Osteocyte (in vitro differentiated cells): ENCODE data around the gene BMP7. TPM values are rescaled to one million over a fixed set of nuclear protein-coding genes. Genes with fewer than 3 reads are reported as not detected.

Source experiments
- DNase-seq: peaks from one replicate; pipeline ENCODE4 v3.0.0; 2021; ENCODE audit warnings: mixed read lengths; ENCODE audit not compliant: unreplicated experiment; ENCODE audit errors: extremely low spot score
- H3K27ac Mint-ChIP-seq: one replicate; pipeline ENCODE4 v1.8.0; 2021; ENCODE audit warnings: mild to moderate bottlenecking, mixed read lengths; ENCODE audit not compliant: unreplicated experiment
- H3K27me3 Mint-ChIP-seq: one replicate; pipeline ENCODE4 v1.8.0; 2021; ENCODE audit warnings: mixed read lengths; ENCODE audit not compliant: unreplicated experiment
- H3K36me3 Mint-ChIP-seq: one replicate; pipeline ENCODE4 v1.8.0; 2021; ENCODE audit warnings: mixed read lengths; ENCODE audit not compliant: unreplicated experiment
- H3K4me1 Mint-ChIP-seq: one replicate; pipeline ENCODE4 v1.8.0; 2021; ENCODE audit warnings: mixed read lengths; ENCODE audit not compliant: unreplicated experiment
- H3K4me3 Mint-ChIP-seq: one replicate; pipeline ENCODE4 v1.8.0; 2021; ENCODE audit warnings: mild to moderate bottlenecking, moderate library complexity, mixed read lengths; ENCODE audit not compliant: unreplicated experiment
- H3K9me3 Mint-ChIP-seq: one replicate; pipeline ENCODE4 v1.8.0; 2021; ENCODE audit warnings: mixed read lengths; ENCODE audit not compliant: unreplicated experiment
- CTCF ChIP-seq: fragments of 200-600 bp; sonication (generic); IDR thresholded peaks from 2 replicates; pipeline ENCODE4 v1.5.0; 2021; ENCODE audit warnings: antibody characterized with exemption, mild to moderate bottlenecking, moderate library complexity
- total RNA-seq: library from RNA; stranded (reverse); gene quantifications from 2 replicates; pipeline ENCODE4 v1.2.1, GENCODE V29; 2021

The BMP7 gene
- total RNA-seq, 1 donor from 2014 or later = not detected

GRCh38 chr20:57169162-57169561 is 97.3 kb downstream of the BMP7 start:
- Mint-ChIP-seq H3K4me3 (no peak overlapping the region), H3K36me3 (no peaks in the 10 kb centered on the region), H3K4me1 (no peaks in the 10 kb centered on the region), H3K27me3 (peaks cover 9% of the 10 kb centered on the region), H3K9me3 (no peaks in the 10 kb centered on the region), H3K27ac (no peak overlapping the region)
- no peak for DNase-seq
- TF ChIP-seq CTCF = no peak

GRCh38 chr20:57167971-57168701 is 98.3 kb downstream of the BMP7 start:
- H3K9me3 Mint-ChIP-seq = no peaks in the 10 kb centered on the region
- peaks cover 9% of the 10 kb centered on the region for H3K27me3 Mint-ChIP-seq
- no peaks in the 10 kb centered on the region for H3K36me3 Mint-ChIP-seq
- TF ChIP-seq CTCF = no peak
- no peak overlapping the region for H3K4me3 Mint-ChIP-seq
- no peak overlapping the region for H3K27ac Mint-ChIP-seq
- no peak for DNase-seq
- H3K4me1 Mint-ChIP-seq = no peaks in the 10 kb centered on the region

- no peak for TF ChIP-seq CTCF
- DNase-seq = no peak
- H3K27ac Mint-ChIP-seq = no peak overlapping the region
These were observed 99.2 kb downstream of the BMP7 start for GRCh38 chr20:57167292-57167655.

GRCh38 chr20:57166568-57167291 is 99.7 kb downstream of the BMP7 start:
- peaks cover 9% of the 10 kb centered on the region for H3K27me3 Mint-ChIP-seq
- no peak overlapping the region for H3K27ac Mint-ChIP-seq
- H3K9me3 Mint-ChIP-seq = no peaks in the 10 kb centered on the region
- no peak for TF ChIP-seq CTCF
- no peaks in the 10 kb centered on the region for H3K4me1 Mint-ChIP-seq
- no peaks in the 10 kb centered on the region for H3K36me3 Mint-ChIP-seq
- no peak overlapping the region for H3K4me3 Mint-ChIP-seq
- no peak for DNase-seq

More at GRCh38 chr20:57167292-57167655, 99.2 kb downstream of the BMP7 start:
- Mint-ChIP-seq H3K4me3 (no peak overlapping the region), H3K27me3 (peaks cover 9% of the 10 kb centered on the region), H3K4me1 (no peaks in the 10 kb centered on the region), H3K36me3 (no peaks in the 10 kb centered on the region), H3K9me3 (no peaks in the 10 kb centered on the region)

- H3K4me3 Mint-ChIP-seq = no peak overlapping the region
- H3K4me1 Mint-ChIP-seq = no peaks in the 10 kb centered on the region
- no peak overlapping the region for H3K27ac Mint-ChIP-seq
- H3K36me3 Mint-ChIP-seq = no peaks in the 10 kb centered on the region
- H3K9me3 Mint-ChIP-seq = no peaks in the 10 kb centered on the region
- TF ChIP-seq CTCF = no peak
- H3K27me3 Mint-ChIP-seq = peaks cover 9% of the 10 kb centered on the region
- DNase-seq = no peak
These were observed 100.9 kb downstream of the BMP7 start for GRCh38 chr20:57165427-57166004.
